ENCODE measurements around the gene OR1S2.

Gene OR1S2

DNA sequence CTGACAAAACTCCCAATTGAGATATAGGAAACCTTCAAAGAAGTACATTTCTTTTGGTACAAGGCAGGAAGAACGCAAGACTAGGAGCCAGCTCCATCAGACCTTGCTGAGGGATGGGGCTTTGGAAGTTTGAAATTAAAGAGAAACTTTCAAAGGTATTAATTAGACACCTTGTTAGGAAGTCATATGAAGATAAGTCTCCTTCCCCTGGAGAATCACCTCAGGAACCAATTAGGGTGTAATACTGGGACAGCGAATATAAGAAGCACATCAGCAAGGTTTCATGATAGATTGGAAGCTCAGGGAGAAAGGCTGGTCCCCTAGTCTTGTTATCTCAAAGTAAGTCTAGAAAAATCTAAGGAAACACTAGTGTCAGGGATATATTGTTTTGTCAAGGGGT is 15.2 kb downstream of the OR1S2 start, which contains the start of gene OR9Q2:
Gene OR9Q2 (plus strand): TSS at position 301 of the 400 bp plus-strand sequence. CDS start 1,421 bp downstream, outside the sequence.
- TF ChIP-seq EZH2phosphoT487 (IDR thresholded peaks at IDR 0.05; ENCODE audit: borderline replicate concordance) = no peak
- no peak for TF ChIP-seq CTCF (conservative IDR thresholded peaks at IDR 0.05; ENCODE audit: low read length)

GRCh38 chr11:58186938-58187337 is 17.0 kb downstream of the OR1S2 start:
- H3K9me2 ChIP-seq (replicated peaks; ENCODE audit: low read depth, low read length) = no peaks in the 10 kb centered on the region
- no peak overlapping the region for H3K4me2 ChIP-seq (ENCODE audit: low read depth, low read length, poor library complexity, severe bottlenecking)

More for the DNA sequence above, 15.2 kb downstream of the OR1S2 start, which contains the start of gene OR9Q2:
- H3K9ac ChIP-seq (ENCODE audit: low read depth, low read length, poor library complexity, severe bottlenecking) = no peak within 1 kb of the TSS
- no peaks in the 10 kb centered on the region for H3K9me2 ChIP-seq (replicated peaks; ENCODE audit: low read depth, low read length)
- no peaks in the 10 kb centered on the region for H3F3A ChIP-seq (ENCODE audit: low read depth)
- H3K4me3 ChIP-seq (ENCODE audit: low read length, poor library complexity, severe bottlenecking) = no peak within 1 kb of the TSS
- H3K4me1 ChIP-seq (ENCODE audit: insufficient read depth, low read length, poor library complexity, severe bottlenecking) = no peaks in the 10 kb centered on the region
- H3K4me2 ChIP-seq (ENCODE audit: low read depth, low read length, poor library complexity, severe bottlenecking) = no peak within 1 kb of the TSS
- H3K79me2 ChIP-seq (ENCODE audit: insufficient read depth, low read length) = no peaks in the 10 kb centered on the region
- no peaks in the 10 kb centered on the region for H4K20me1 ChIP-seq (ENCODE audit: insufficient read depth, low read length, poor library complexity, severe bottlenecking)
- no peaks in the 10 kb centered on the region for H3K36me3 ChIP-seq (ENCODE audit: insufficient read depth, low read length)
- H3K9me3 ChIP-seq (ENCODE audit: insufficient read depth, low read depth, low read length) = no peaks in the 10 kb centered on the region
- no peaks in the 10 kb centered on the region for H3K27me3 ChIP-seq (ENCODE audit: insufficient read depth, low read length, poor library complexity, severe bottlenecking)
- H2AFZ ChIP-seq (ENCODE audit: low read length) = no peak within 1 kb of the TSS

GRCh38 chr11:58179648-58180047 is 24.3 kb downstream of the OR1S2 start:
- Histone ChIP-seq H3K36me3 (ENCODE audit: insufficient read depth, low read length) (no peaks in the 10 kb centered on the region), H3K79me2 (ENCODE audit: insufficient read depth, low read length) (no peaks in the 10 kb centered on the region), H4K20me1 (ENCODE audit: insufficient read depth, low read length, poor library complexity, severe bottlenecking) (no peaks in the 10 kb centered on the region), H3K4me2 (ENCODE audit: low read depth, low read length, poor library complexity, severe bottlenecking) (no peak overlapping the region), H3F3A (ENCODE audit: low read depth) (no peaks in the 10 kb centered on the region), H2AFZ (ENCODE audit: low read length) (no peak overlapping the region), H3K9ac (ENCODE audit: low read depth, low read length, poor library complexity, severe bottlenecking) (no peak overlapping the region), H3K9me3 (ENCODE audit: insufficient read depth, low read depth, low read length) (no peaks in the 10 kb centered on the region), H3K4me1 (ENCODE audit: insufficient read depth, low read length, poor library complexity, severe bottlenecking) (no peaks in the 10 kb centered on the region), H3K9me2 (replicated peaks; ENCODE audit: low read depth, low read length) (no peaks in the 10 kb centered on the region), H3K27me3 (ENCODE audit: insufficient read depth, low read length, poor library complexity, severe bottlenecking) (no peaks in the 10 kb centered on the region), H3K4me3 (ENCODE audit: low read length, poor library complexity, severe bottlenecking) (no peak overlapping the region)
- no peak for TF ChIP-seq EZH2phosphoT487 (IDR thresholded peaks at IDR 0.05; ENCODE audit: borderline replicate concordance)

More at GRCh38 chr11:58186938-58187337, 17.0 kb downstream of the OR1S2 start:
- Histone ChIP-seq H3F3A (ENCODE audit: low read depth) (no peaks in the 10 kb centered on the region), H3K79me2 (ENCODE audit: insufficient read depth, low read length) (no peaks in the 10 kb centered on the region), H3K4me3 (ENCODE audit: low read length, poor library complexity, severe bottlenecking) (no peak overlapping the region), H3K4me1 (ENCODE audit: insufficient read depth, low read length, poor library complexity, severe bottlenecking) (no peaks in the 10 kb centered on the region), H3K27me3 (ENCODE audit: insufficient read depth, low read length, poor library complexity, severe bottlenecking) (no peaks in the 10 kb centered on the region), H3K9me3 (ENCODE audit: insufficient read depth, low read depth, low read length) (no peaks in the 10 kb centered on the region), H3K9ac (ENCODE audit: low read depth, low read length, poor library complexity, severe bottlenecking) (no peak overlapping the region), H2AFZ (ENCODE audit: low read length) (no peak overlapping the region), H4K20me1 (ENCODE audit: insufficient read depth, low read length, poor library complexity, severe bottlenecking) (no peaks in the 10 kb centered on the region), H3K36me3 (ENCODE audit: insufficient read depth, low read length) (no peaks in the 10 kb centered on the region)
- TF ChIP-seq EZH2phosphoT487 (IDR thresholded peaks at IDR 0.05; ENCODE audit: borderline replicate concordance) (no peak), CTCF (conservative IDR thresholded peaks at IDR 0.05; ENCODE audit: low read length) (no peak)

GRCh38 chr11:58178444-58178843 is 25.5 kb downstream of the OR1S2 start:
- H4K20me1 ChIP-seq (ENCODE audit: insufficient read depth, low read length, poor library complexity, severe bottlenecking) = no peaks in the 10 kb centered on the region
- H3F3A ChIP-seq (ENCODE audit: low read depth) = no peaks in the 10 kb centered on the region
- H3K79me2 ChIP-seq (ENCODE audit: insufficient read depth, low read length) = no peaks in the 10 kb centered on the region
- H3K4me1 ChIP-seq (ENCODE audit: insufficient read depth, low read length, poor library complexity, severe bottlenecking) = no peaks in the 10 kb centered on the region
- no peaks in the 10 kb centered on the region for H3K36me3 ChIP-seq (ENCODE audit: insufficient read depth, low read length)
- H3K27me3 ChIP-seq (ENCODE audit: insufficient read depth, low read length, poor library complexity, severe bottlenecking) = no peaks in the 10 kb centered on the region
- H2AFZ ChIP-seq (ENCODE audit: low read length) = no peak overlapping the region
- no peak overlapping the region for H3K4me3 ChIP-seq (ENCODE audit: low read length, poor library complexity, severe bottlenecking)
- no peak overlapping the region for H3K9ac ChIP-seq (ENCODE audit: low read depth, low read length, poor library complexity, severe bottlenecking)
- TF ChIP-seq CTCF (conservative IDR thresholded peaks at IDR 0.05; ENCODE audit: low read length) = no peak
- no peak for TF ChIP-seq EZH2phosphoT487 (IDR thresholded peaks at IDR 0.05; ENCODE audit: borderline replicate concordance)
- no peak overlapping the region for H3K4me2 ChIP-seq (ENCODE audit: low read depth, low read length, poor library complexity, severe bottlenecking)
- H3K9me2 ChIP-seq (replicated peaks; ENCODE audit: low read depth, low read length) = no peaks in the 10 kb centered on the region
- no peaks in the 10 kb centered on the region for H3K9me3 ChIP-seq (ENCODE audit: insufficient read depth, low read depth, low read length)

All from Loucy (cell line).